CD8-positive, alpha-beta memory T cell (primary cell): ENCODE data around the gene TCF21. TPM values are rescaled to one million over a fixed set of nuclear protein-coding genes. Genes with fewer than 3 reads are reported as not detected.
"Not testable (repeated sequence)": the region's sequence is repeated elsewhere in the genome, so short reads cannot be mapped to it uniquely, and the experiment has no call there.

Experiments
- CTCF ChIA-PET: fragments of 350-600 bp; sonication (Branson Sonifier 250); formaldehyde crosslinking; loops from one replicate; lab custom pipeline; 2021; ENCODE audit warnings: antibody characterized with exemption; lab: Charles Lee
- POLR2A ChIA-PET: fragments of 350-600 bp; sonication (Branson Sonifier 250); formaldehyde crosslinking; loops from one replicate; lab custom pipeline; 2021; ENCODE audit warnings: antibody characterized with exemption; lab: Charles Lee
- DNase-seq, 5 donors: peaks; one replicate each; pipeline versions ENCODE4 v3.0.0 to v3.0.0-alpha.2; 2020 to 2022; ENCODE audit warnings: mixed read lengths in 1 of 5
- H3K27ac ChIP-seq: one replicate; pipeline ENCODE4 v1.7.0; 2013; ENCODE audit warnings: low read depth, mild to moderate bottlenecking, low read length, moderate library complexity
- H3K27me3 ChIP-seq: 2 replicates; pipeline ENCODE4 v1.7.0; 2013; ENCODE audit warnings: low read length, mild to moderate bottlenecking; ENCODE audit not compliant: insufficient read depth, poor library complexity, severe bottlenecking
- H3K36me3 ChIP-seq: 2 replicates; pipeline ENCODE4 v1.7.0; 2013; ENCODE audit warnings: mild to moderate bottlenecking, low read length, moderate library complexity; ENCODE audit not compliant: insufficient read depth
- H3K4me1 ChIP-seq: 2 replicates; pipeline ENCODE4 v1.7.0; 2013; ENCODE audit warnings: mild to moderate bottlenecking, low read length, moderate library complexity; ENCODE audit not compliant: insufficient read depth
- H3K4me3 ChIP-seq: 2 replicates; pipeline ENCODE4 v1.7.0; 2013; ENCODE audit warnings: mild to moderate bottlenecking, low read length
- H3K9me3 ChIP-seq: 2 replicates; pipeline ENCODE4 v1.7.0; 2013; ENCODE audit warnings: mild to moderate bottlenecking, low read length
- H3K27ac Mint-ChIP-seq, 8 donors: one replicate each; pipeline ENCODE4 v1.8.0; 2020 to 2021; ENCODE audit warnings: mixed read lengths in 8 of 8, mild to moderate bottlenecking in 6 of 8, inconsistent platforms in 3 of 8, moderate library complexity in 3 of 8
- H3K27me3 Mint-ChIP-seq, 2 donors: one replicate each; pipeline ENCODE4 v1.8.0; 2020 to 2021; ENCODE audit warnings: mixed read lengths in 2 of 2, mild to moderate bottlenecking in 1 of 2, moderate library complexity in 1 of 2
- H3K36me3 Mint-ChIP-seq, 3 donors: one replicate each; pipeline ENCODE4 v1.8.0; 2020 to 2021; ENCODE audit warnings: mixed read lengths in 3 of 3, inconsistent platforms in 1 of 3, mild to moderate bottlenecking in 1 of 3
- H3K4me1 Mint-ChIP-seq, 3 donors: one replicate each; pipeline ENCODE4 v1.8.0; 2020 to 2021; ENCODE audit warnings: mixed read lengths in 3 of 3, inconsistent platforms in 1 of 3, mild to moderate bottlenecking in 1 of 3
- H3K4me3 Mint-ChIP-seq, 7 donors: one replicate each; pipeline ENCODE4 v1.8.0; 2020 to 2021; ENCODE audit warnings: mixed read lengths in 7 of 7, mild to moderate bottlenecking in 6 of 7, moderate library complexity in 4 of 7, inconsistent platforms in 2 of 7
- H3K9me3 Mint-ChIP-seq, 5 donors: one replicate each; pipeline ENCODE4 v1.8.0; 2020 to 2022; ENCODE audit warnings: mixed read lengths in 5 of 5, mild to moderate bottlenecking in 3 of 5, moderate library complexity in 2 of 5, inconsistent platforms in 1 of 5
- polyA plus RNA-seq: library from polyadenylated mRNA; unstranded; fragments of 300-500 nt; fragmentation: Illumina TruSeq; gene quantifications from one replicate; pipeline ENCODE4 v1.2.3, GENCODE V29; 2021
- total RNA-seq, 2 experiments: library from RNA; stranded (reverse); gene quantifications; one replicate each; pipeline ENCODE4 v1.2.3, GENCODE V29; 2021

The TCF21 gene
- total and polyA plus RNA-seq, 3 experiments from 2014 or later, result not detected

DNA sequence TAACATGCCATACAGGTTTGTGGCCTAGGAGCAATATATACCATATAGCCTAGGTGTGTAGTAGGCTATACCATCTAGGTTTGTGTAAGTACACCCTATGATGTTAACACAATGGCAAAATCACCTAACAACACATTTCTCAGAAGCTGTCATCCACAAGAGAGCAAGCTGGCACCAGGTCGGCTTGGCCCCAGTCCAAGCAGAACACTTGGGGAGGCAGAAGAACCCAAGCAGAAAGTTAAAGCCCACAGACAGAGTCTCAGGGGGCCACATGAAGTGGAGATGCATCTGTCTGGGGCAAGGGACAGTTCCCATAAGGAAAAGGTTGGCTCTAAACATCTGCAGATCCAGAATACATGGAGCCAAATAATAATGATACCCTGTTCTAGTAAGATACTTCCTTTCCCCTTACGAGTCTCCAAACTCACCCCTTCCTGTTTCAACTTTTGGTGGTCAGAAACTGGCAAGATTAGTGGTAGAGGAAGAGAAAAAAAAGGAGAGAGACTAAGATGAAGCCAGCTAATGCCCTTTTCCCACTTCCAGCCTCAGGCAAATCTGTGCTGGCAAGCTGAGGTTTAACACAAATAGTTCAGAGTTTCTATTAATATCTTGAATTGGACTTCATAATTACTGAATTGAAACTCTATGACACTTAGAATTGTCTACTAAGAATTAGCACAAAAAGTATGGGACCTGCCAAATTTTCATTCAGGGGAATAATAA is 29.5 kb downstream of the TCF21 start:
- H3K9me3 Mint-ChIP-seq, result no peaks in the 10 kb centered on the region
- peaks cover 3 to 5% (median 5%) of the 10 kb centered on the region in 3 donors for H3K4me1 Mint-ChIP-seq
- no peak overlapping the region for H3K27ac ChIP-seq
- peaks cover 7 to 23% of the 10 kb centered on the region in 2 donors for H3K27me3 Mint-ChIP-seq
- DNase-seq, result no peak
- no peaks in the 10 kb centered on the region for H3K9me3 ChIP-seq
- H3K36me3 Mint-ChIP-seq, result no peaks in the 10 kb centered on the region
- H3K4me3 Mint-ChIP-seq, result no peak overlapping the region
- no peaks in the 10 kb centered on the region for H3K36me3 ChIP-seq
- H3K27me3 ChIP-seq, result no peaks in the 10 kb centered on the region
- CTCF ChIA-PET, result interaction anchor here (1.3 to 2.5 kb wide), 2 partner anchors 54 to 146 kb away, joined by 3 to 15 read pairs; no protein-coding TSS in a partner anchor
- no peak overlapping the region for H3K27ac Mint-ChIP-seq
- POLR2A ChIA-PET, result no interaction called here
- no peak overlapping the region for H3K4me3 ChIP-seq
- H3K4me1 ChIP-seq, result no peaks in the 10 kb centered on the region

DNA sequence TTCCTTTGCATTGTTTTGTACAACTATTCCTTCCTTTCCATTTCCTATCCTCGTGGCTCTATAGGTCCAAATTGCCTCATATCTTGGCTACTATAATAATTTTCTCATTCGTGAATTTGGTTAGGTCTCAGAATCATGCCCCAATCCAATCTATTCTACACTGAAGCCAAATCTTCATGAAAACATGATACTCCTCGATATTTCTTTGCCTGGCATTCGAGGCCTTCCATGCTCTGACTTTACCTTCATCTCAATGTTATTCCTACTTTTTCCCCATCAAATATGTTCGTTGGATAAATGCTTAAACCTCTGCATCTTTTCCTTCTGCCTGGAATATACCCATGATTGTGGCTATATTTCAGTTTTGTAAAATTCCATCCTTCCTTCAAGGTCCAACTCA is 30.4 kb downstream of the TCF21 start:
- Histone ChIP-seq H3K9me3 (no peaks in the 10 kb centered on the region), H3K4me3 (no peak overlapping the region), H3K27me3 (no peaks in the 10 kb centered on the region), H3K36me3 (no peaks in the 10 kb centered on the region), H3K4me1 (no peaks in the 10 kb centered on the region), H3K27ac (no peak overlapping the region)
- H3K4me3 Mint-ChIP-seq, result no peak overlapping the region
- peaks cover 5 to 30% of the 10 kb centered on the region in 2 donors for H3K27me3 Mint-ChIP-seq
- ChIA-PET POLR2A (no interaction called here), CTCF (interaction anchor here (1.3 kb wide), 1 partner anchor 53 kb away, joined by 3 read pairs; no protein-coding TSS in a partner anchor)
- H3K4me1 Mint-ChIP-seq, result peaks cover 3 to 5% (median 5%) of the 10 kb centered on the region in 3 donors
- H3K27ac Mint-ChIP-seq, result no peak overlapping the region
- H3K9me3 Mint-ChIP-seq, result no peaks in the 10 kb centered on the region
- H3K36me3 Mint-ChIP-seq, result no peaks in the 10 kb centered on the region
- no peak for DNase-seq

DNA sequence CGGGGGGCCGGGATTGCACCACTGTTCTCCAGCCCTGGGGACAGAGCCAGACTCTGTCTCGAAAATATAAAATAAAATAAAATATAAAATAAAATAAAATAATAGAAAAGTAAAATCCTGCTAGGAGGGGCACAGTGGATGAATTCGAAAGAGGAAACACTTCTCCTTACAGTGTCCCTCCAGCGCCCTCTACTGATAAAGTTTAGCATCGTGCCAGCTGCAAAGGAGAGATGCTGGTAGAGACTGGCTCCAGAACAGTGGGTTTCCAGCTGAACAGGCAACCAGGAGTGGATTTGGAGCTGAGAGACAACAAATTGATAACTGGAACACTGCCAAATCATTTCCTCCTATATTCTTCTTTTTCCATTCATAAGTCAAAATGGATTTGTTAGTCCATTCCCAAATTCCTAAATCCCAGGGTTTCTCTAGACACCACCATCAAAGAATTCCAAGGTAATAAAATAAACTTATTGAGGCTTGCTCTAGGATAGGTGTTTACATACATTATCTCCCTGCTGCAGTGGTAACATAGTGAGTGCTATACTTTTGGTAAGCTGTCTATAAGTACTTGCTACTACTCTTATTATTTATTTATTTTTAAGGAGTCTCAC is 32.4 kb downstream of the TCF21 start:
- ChIA-PET CTCF (interaction anchor here (0.9 to 8.6 kb wide), 10 partner anchors 10 to 1019 kb away, joined by 3 to 104 read pairs (median 4); no protein-coding TSS in a partner anchor), POLR2A (no interaction called here)
- Histone ChIP-seq H3K9me3 (no peaks in the 10 kb centered on the region), H3K36me3 (no peaks in the 10 kb centered on the region), H3K27ac (no peak overlapping the region), H3K27me3 (no peaks in the 10 kb centered on the region), H3K4me3 (no peak overlapping the region), H3K4me1 (no peaks in the 10 kb centered on the region)
- Mint-ChIP-seq H3K4me3 (no peak overlapping the region), H3K4me1 (peaks cover 3 to 5% (median 5%) of the 10 kb centered on the region in 3 donors), H3K27me3 (peaks cover 3 to 33% of the 10 kb centered on the region in 2 donors), H3K36me3 (no peaks in the 10 kb centered on the region), H3K27ac (no peak overlapping the region), H3K9me3 (no peaks in the 10 kb centered on the region)
- peak; percentile 47 to 74 (median 53) for DNase-seq

DNA sequence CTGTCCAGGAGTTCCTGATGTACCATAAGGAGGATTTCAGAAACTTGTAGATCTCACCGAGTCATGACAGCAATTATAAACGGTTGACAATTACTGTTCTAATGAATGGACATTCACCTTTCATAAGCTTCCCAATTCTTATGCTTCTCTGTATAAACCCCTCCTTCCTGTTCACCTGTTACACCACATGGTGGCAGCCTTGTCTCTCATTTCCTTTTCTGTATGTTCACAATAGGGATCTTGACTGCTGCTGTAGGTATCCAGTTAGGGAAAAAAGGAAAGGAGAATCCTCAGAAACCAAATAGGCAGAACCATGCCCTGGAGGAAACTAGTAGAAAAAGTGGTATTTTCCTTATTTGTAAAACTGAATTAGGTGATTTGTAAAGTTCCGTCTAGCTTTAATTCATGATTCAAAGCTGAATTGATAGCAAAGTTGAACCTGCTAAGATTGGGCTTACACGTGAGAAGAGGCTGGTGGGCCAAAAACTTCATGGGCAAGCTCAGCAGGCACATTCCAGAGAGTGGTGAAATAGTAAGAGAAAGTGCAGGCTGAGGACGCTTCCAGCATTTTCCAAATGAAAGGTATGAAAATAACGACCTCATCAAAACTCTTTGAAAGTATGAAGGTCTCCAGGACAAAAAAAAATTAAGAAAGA is 35.2 kb downstream of the TCF21 start:
- no peaks in the 10 kb centered on the region for H3K9me3 ChIP-seq
- H3K4me3 ChIP-seq, result no peak overlapping the region
- Mint-ChIP-seq H3K4me1 (no peaks in the 10 kb centered on the region), H3K9me3 (no peaks in the 10 kb centered on the region), H3K4me3 (no peak overlapping the region), H3K36me3 (no peaks in the 10 kb centered on the region), H3K27ac (no peak overlapping the region), H3K27me3 (peaks cover 6 to 35% of the 10 kb centered on the region in 2 donors)
- no peaks in the 10 kb centered on the region for H3K4me1 ChIP-seq
- peaks cover 4% of the 10 kb centered on the region for H3K27me3 ChIP-seq
- POLR2A ChIA-PET, result interaction anchor here (0.8 to 1.2 kb wide), 2 partner anchors 28 to 173 kb away, joined by 3 to 6 read pairs; partner anchors contain the start of gene TBPL1
- no peaks in the 10 kb centered on the region for H3K36me3 ChIP-seq
- CTCF ChIA-PET, result interaction anchor here (0.6 to 8.6 kb wide), 41 partner anchors 8 to 1254 kb away, joined by 3 to 104 read pairs (median 4); no protein-coding TSS in a partner anchor
- H3K27ac ChIP-seq, result no peak overlapping the region
- DNase-seq, result peak; percentile 13 to 64 (median 49)

DNA sequence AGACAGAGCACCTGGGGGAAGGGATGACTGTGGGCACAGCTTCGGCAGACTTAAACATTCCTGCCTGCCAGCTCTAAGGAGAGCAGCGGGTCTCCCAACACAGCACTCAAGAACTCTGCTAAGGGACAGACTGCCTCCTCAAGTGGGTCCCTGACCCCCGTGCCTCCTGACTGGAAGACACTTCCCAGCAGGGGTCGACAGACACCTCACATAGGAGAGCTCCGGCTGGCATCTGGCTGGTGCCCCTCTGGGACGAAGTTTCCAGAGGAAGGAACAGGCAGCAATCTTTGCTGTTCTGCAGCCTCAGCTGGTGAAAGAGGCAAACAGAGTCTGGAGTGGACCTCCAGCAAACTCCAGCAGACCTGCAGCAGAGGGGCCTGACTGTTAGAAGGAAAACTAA is 42.3 kb downstream of the TCF21 start:
- H3K9me3 Mint-ChIP-seq, result peaks cover 7 to 24% (median 19%) of the 10 kb centered on the region in 5 donors
- peaks cover 0 to 33% (median 1%) of the 10 kb centered on the region in 3 donors for H3K36me3 Mint-ChIP-seq
- H3K4me3 Mint-ChIP-seq, H3K4me1 ChIP-seq, H3K27ac ChIP-seq, DNase-seq, POLR2A ChIA-PET, H3K27me3 ChIP-seq, H3K9me3 ChIP-seq, H3K4me1 Mint-ChIP-seq, H3K27ac Mint-ChIP-seq, H3K4me3 ChIP-seq, H3K36me3 ChIP-seq: not testable (repeated sequence)
- H3K27me3 Mint-ChIP-seq, result peaks cover 23 to 53% of the 10 kb centered on the region in 2 donors
- CTCF ChIA-PET, result interaction anchor here (1.7 kb wide), 1 partner anchor 7 kb away, joined by 7 read pairs; no protein-coding TSS in a partner anchor

DNA sequence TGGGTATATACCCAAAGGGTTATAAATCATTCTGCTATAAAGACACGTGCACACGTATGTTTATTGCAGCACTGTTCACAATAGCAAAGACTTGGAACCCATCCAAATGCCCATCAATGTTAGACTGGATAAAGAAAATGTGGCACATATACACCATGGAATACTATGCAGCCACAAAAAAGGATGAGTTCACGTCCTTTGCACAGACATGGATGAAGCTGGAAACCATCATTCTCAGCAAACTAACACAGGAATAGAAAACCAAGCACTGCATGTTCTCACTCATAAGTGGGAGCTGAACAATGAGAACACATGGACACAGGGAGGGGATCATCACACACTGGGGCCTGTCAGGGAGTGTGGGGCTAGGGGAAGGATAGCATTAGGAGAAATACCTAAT is 47.4 kb downstream of the TCF21 start:
- CTCF ChIA-PET, result interaction anchor here (1.9 to 2.0 kb wide), 2 partner anchors 12 to 127 kb away, joined by 6 to 9 read pairs; no protein-coding TSS in a partner anchor
- H3K4me1 ChIP-seq, H3K4me3 ChIP-seq, POLR2A ChIA-PET, H3K27ac ChIP-seq, H3K36me3 ChIP-seq, DNase-seq, H3K27ac Mint-ChIP-seq, H3K27me3 ChIP-seq, H3K9me3 ChIP-seq, H3K4me3 Mint-ChIP-seq, H3K4me1 Mint-ChIP-seq: not testable (repeated sequence)
- Mint-ChIP-seq H3K9me3 (peaks cover 7 to 24% (median 19%) of the 10 kb centered on the region in 5 donors), H3K36me3 (peaks cover 0 to 33% (median 1%) of the 10 kb centered on the region in 3 donors), H3K27me3 (peaks cover 18 to 49% of the 10 kb centered on the region in 2 donors)

DNA sequence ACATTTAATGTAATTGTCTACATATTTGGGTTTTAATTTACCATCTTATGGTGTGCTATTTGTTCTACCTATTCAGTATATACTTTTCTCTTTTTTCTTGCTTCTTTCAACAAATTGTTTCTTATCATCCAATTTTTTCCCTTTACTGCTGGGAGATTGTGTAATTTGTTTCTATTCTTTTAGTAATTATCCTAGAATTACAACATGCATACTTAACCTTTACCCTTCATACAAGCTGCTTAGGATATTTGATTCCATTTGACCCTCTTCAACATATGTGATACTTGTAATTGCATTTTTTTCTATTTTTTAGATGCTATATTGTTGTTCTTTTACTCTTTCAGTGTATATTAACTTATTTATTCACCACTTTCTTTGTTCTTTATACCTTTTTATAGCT is 49.0 kb downstream of the TCF21 start:
- DNase-seq, result no peak
- no peaks in the 10 kb centered on the region for H3K27me3 ChIP-seq
- Mint-ChIP-seq H3K4me3 (no peak overlapping the region), H3K27me3 (peaks cover 9 to 40% of the 10 kb centered on the region in 2 donors), H3K9me3 (peaks cover 7 to 22% (median 14%) of the 10 kb centered on the region in 5 donors), H3K36me3 (peaks cover 0 to 24% (median 1%) of the 10 kb centered on the region in 3 donors), H3K27ac (no peak overlapping the region), H3K4me1 (no peaks in the 10 kb centered on the region)
- ChIA-PET CTCF (interaction anchor here (1.9 to 2.0 kb wide), 2 partner anchors 14 to 125 kb away, joined by 6 to 9 read pairs; no protein-coding TSS in a partner anchor), POLR2A (no interaction called here)
- no peak overlapping the region for H3K27ac ChIP-seq
- no peaks in the 10 kb centered on the region for H3K36me3 ChIP-seq
- no peaks in the 10 kb centered on the region for H3K9me3 ChIP-seq
- H3K4me3 ChIP-seq, result no peak overlapping the region
- no peaks in the 10 kb centered on the region for H3K4me1 ChIP-seq
